Breast epithelium (tissue), 3 donors: ENCODE data around the gene C4BPA.

Source experiments
- CTCF ChIP-seq, 3 donors: fragments of 450-650 bp; IDR thresholded peaks; one replicate each; pipeline ENCODE4 v1.5.1; 2016 to 2017; ENCODE audit warnings: antibody characterized with exemption in 3 of 3, mild to moderate bottlenecking in 3 of 3, moderate library complexity in 3 of 3
- POLR2A ChIP-seq: fragments of 450-650 bp; IDR thresholded peaks from one replicate; pipeline ENCODE4 v1.6.1; 2016; ENCODE audit warnings: antibody characterized with exemption, mild to moderate bottlenecking, moderate library complexity
- POLR2AphosphoS5 ChIP-seq, 3 donors: sonication (generic); formaldehyde crosslinking; IDR thresholded peaks; one replicate each; pipeline ENCODE4 v1.6.1; 2017; ENCODE audit warnings: antibody characterized with exemption in 3 of 3

- no peak for TF ChIP-seq POLR2AphosphoS5 (IDR thresholded peaks at IDR 0.05)
- no peak for TF ChIP-seq POLR2A
- no peak for TF ChIP-seq CTCF (IDR thresholded peaks at IDR 0.05)
Observed at GRCh38 chr1:207076181-207076955, 27.7 kb upstream of the C4BPA start.
